ENCODE data around the gene AIFM3. TPM values are rescaled to one million over a fixed set of nuclear protein-coding genes. Genes with fewer than 3 reads are reported as not detected.

Gene AIFM3
- total RNA-seq, 1 donor from 2014 or later = 0.99 TPM

DNA sequence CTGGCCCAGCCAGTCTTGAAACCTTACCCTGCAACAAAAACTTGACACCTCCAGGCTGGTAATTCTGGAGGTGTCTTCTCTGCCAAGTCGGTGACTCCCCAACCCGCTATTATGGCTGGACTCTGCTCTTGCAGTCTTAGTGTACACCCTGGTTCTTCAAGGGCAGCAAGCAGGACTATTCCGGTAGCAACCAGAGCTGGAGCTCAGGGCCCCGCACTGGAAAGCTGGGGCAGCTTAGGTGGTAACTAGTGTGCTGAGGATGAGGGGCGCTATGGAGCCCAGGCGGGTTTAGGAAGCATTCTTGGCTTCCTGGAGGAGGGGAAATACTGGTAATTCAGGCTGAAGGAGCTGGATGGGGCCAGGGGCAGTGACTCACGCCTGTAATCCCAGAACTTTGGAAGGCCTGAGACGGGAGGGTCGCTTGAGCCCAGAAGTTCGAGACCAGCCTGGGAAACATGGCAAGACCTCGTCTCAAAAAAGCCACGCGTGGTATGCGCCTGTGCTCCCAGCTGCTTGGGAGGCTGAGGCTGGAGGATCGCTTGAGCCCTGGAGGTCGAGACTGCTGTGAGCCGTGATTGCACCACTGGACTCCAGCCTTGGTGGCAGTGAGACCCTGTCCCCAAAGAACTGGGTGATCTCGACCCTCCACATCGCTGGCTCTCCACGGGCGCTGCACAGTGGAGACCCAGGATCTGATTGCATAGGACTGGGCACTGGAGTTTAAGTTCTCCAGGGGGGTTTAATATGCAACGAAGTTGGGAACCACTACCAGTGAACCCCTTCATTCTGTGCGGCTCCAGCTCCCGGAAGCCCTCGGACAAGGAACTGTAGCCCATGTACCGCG, 10.6 kb upstream of the AIFM3 start:
- TF ChIP-seq, protein P1, sequence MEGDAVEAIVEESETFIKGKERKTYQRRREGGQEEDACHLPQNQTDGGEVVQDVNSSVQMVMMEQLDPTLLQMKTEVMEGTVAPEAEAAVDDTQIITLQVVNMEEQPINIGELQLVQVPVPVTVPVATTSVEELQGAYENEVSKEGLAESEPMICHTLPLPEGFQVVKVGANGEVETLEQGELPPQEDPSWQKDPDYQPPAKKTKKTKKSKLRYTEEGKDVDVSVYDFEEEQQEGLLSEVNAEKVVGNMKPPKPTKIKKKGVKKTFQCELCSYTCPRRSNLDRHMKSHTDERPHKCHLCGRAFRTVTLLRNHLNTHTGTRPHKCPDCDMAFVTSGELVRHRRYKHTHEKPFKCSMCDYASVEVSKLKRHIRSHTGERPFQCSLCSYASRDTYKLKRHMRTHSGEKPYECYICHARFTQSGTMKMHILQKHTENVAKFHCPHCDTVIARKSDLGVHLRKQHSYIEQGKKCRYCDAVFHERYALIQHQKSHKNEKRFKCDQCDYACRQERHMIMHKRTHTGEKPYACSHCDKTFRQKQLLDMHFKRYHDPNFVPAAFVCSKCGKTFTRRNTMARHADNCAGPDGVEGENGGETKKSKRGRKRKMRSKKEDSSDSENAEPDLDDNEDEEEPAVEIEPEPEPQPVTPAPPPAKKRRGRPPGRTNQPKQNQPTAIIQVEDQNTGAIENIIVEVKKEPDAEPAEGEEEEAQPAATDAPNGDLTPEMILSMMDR (IDR thresholded peaks at IDR 0.05) = no peak
- H3K27me3 Mint-ChIP-seq (ENCODE audit: unreplicated experiment) = no peaks in the 10 kb centered on the region
- DNase-seq (ENCODE audit: extremely low spot score, unreplicated experiment) = no peak
- peaks cover 14% of the 10 kb centered on the region for H3K4me1 Mint-ChIP-seq (ENCODE audit: unreplicated experiment)
- H3K27ac Mint-ChIP-seq (ENCODE audit: unreplicated experiment) = no peak overlapping the region
- H3K9me3 Mint-ChIP-seq (ENCODE audit: unreplicated experiment) = no peaks in the 10 kb centered on the region
- peaks cover 17% of the 10 kb centered on the region for H3K36me3 Mint-ChIP-seq (ENCODE audit: unreplicated experiment)
- peak overlapping the region; percentile 57 for H3K4me3 Mint-ChIP-seq (ENCODE audit: unreplicated experiment)

DNA sequence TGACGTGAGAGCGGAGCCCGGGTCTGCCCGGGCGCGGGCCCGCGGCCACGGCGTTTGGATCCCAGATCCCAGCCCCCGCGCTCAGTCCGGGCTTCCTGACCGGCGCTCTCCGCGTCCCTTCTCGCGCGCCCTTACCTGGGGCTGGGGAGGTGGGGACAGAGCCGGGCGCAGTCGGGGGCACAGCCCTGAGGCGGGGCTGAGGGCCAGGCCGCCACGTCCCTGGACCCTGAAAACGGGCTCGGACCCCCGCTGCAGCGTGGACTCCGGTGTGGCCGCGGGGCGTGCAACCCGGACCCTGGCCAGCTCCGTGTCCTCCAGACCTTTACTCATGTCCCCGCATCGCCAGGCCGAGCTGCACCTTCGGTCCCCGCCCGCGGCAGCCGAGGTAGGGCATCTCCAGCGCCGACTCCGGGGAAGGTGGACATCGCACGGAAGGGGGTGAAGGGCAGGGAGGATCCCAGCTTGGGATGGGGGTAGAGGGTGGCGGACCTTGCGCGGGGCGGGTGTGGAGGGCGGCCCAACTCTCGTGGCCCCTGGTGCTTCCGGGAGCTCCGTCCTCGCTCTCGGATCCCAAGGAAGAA, 9.9 kb upstream of the AIFM3 start:
- no peak overlapping the region for H3K27ac Mint-ChIP-seq (ENCODE audit: unreplicated experiment)

DNA sequence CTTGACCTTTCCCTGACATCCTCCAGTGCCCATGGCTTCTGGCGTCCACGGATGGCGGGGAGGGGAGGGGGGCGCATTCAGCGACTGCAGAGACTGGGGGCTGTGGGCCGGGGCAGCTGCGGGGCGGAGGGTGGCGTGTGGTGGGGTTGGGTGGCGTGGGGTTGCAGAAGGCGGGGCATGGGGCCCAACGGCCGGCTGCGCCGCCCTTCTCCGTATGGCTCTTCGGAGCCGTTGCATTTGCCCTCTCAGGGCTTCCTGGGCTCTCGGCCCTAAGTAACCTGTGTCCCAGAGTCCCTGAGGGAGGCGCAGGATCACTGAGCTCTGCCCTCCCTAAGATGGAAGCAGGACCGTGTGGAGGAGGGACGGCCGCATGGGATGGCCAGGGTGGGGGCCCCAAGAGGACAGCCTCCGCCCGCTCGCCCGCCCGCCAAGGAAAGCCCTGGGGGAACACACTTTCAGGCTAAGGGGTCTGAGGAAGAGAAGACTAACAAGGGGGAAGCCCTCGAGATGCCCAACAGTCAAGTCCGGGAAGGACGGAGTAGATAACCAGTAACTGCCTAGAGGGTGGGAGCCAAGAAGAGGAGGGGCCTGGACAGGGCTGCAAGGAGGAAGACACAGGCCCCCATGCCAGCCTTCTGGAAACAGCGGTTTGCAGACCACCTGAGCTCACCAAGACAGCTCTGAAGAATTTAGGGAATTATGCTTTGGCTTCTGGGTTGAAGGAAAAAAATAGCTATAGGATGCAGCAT, 9.2 kb upstream of the AIFM3 start:
- Mint-ChIP-seq H3K36me3 (ENCODE audit: unreplicated experiment) (peaks cover 9% of the 10 kb centered on the region), H3K9me3 (ENCODE audit: unreplicated experiment) (no peaks in the 10 kb centered on the region), H3K27me3 (ENCODE audit: unreplicated experiment) (no peaks in the 10 kb centered on the region), H3K4me1 (ENCODE audit: unreplicated experiment) (peaks cover 16% of the 10 kb centered on the region), H3K4me3 (ENCODE audit: unreplicated experiment) (peak overlapping the region; percentile 68), H3K27ac (ENCODE audit: unreplicated experiment) (no peak overlapping the region)
- TF ChIP-seq, protein P1 (IDR thresholded peaks at IDR 0.05) = no peak
- DNase-seq (ENCODE audit: extremely low spot score, unreplicated experiment) = peak; percentile 82

More for the DNA sequence above, 9.9 kb upstream of the AIFM3 start:
- no peaks in the 10 kb centered on the region for H3K9me3 Mint-ChIP-seq (ENCODE audit: unreplicated experiment)
- H3K27me3 Mint-ChIP-seq (ENCODE audit: unreplicated experiment) = no peaks in the 10 kb centered on the region
- H3K4me3 Mint-ChIP-seq (ENCODE audit: unreplicated experiment) = peak overlapping the region; percentile 68
- TF ChIP-seq, protein P1 (IDR thresholded peaks at IDR 0.05) = no peak
- peaks cover 14% of the 10 kb centered on the region for H3K36me3 Mint-ChIP-seq (ENCODE audit: unreplicated experiment)
- peak; percentile 82 for DNase-seq (ENCODE audit: extremely low spot score, unreplicated experiment)
- peaks cover 16% of the 10 kb centered on the region for H3K4me1 Mint-ChIP-seq (ENCODE audit: unreplicated experiment)

DNA sequence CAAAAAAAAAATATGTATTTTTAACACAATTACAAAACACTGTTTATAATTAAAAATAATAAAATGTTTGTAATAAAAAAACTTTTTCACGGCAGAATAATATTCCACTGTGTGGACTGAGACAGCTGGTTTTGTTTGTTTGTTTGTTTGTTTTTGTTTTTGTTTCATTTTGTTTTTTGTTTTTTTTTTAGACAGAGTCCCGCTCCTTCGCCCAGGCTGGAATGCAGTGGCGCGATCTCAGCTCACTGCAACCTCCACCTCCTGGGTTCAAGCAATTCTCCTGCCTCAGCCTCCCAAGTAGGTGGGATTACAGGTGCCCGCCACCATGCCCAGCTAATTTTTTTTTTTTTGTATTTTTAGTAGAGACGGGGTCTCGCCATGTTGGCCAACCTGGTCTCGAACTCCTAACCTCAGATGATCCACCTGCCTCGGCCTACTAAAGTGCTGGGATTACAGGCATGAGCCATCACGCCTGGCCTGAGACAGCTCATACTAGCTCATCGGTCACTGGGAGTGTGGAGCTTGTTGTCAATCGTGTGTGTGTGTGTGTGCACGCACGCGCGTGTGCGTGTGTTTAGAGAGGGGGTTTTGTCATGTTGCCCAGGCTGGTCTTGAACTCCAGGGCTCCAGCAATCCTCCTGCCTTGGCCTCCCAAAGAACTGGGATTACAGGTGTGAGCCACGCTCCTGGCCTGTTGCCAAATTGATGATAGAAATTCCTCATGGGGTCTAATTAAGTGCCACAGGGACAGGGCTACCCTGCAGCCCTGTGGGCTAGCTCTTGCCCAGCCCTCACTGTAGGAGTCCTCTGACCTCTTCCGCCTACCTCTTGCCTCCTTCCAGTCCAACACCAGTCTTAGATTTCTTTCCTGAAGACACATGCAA, 7.2 kb upstream of the AIFM3 start:
- H3K4me1 Mint-ChIP-seq (ENCODE audit: unreplicated experiment) = peaks cover 23% of the 10 kb centered on the region
- no peak overlapping the region for H3K4me3 Mint-ChIP-seq (ENCODE audit: unreplicated experiment)
- H3K9me3 Mint-ChIP-seq (ENCODE audit: unreplicated experiment) = no peaks in the 10 kb centered on the region
- no peaks in the 10 kb centered on the region for H3K27me3 Mint-ChIP-seq (ENCODE audit: unreplicated experiment)
- DNase-seq (ENCODE audit: extremely low spot score, unreplicated experiment) = no peak
- no peak overlapping the region for H3K27ac Mint-ChIP-seq (ENCODE audit: unreplicated experiment)
- TF ChIP-seq, protein P1 (IDR thresholded peaks at IDR 0.05) = no peak
- no peaks in the 10 kb centered on the region for H3K36me3 Mint-ChIP-seq (ENCODE audit: unreplicated experiment)

Data from osteocyte (in vitro differentiated cells).